Measurements from ENCODE around the gene SDF4. TPM values are rescaled to one million over a fixed set of nuclear protein-coding genes. Genes with fewer than 3 reads are reported as not detected.
A peak's percentile ranks its signal among the peaks of the same experiment; 100 is the strongest.

Gene SDF4
- total RNA-seq, 4 donors from 2014 or later: 51.0 to 94.2 (median 79.4) TPM

GRCh38 chr1:1225913-1226312 lies 5.9 kb downstream of the SDF4 start:
- no peak overlapping the region for H3K27ac ChIP-seq
- H3K27me3 ChIP-seq: no peaks in the 10 kb centered on the region
- intact Hi-C loops (cut with DNase I; ENCODE audit: low total_unique reads) (no loop called here), in situ Hi-C loops (cut with MboI; ENCODE audit: low sequenced_read_pairs in 4 of 4) (no loop called here)
- H3K4me1 ChIP-seq: peaks cover 16 to 27% of the 10 kb centered on the region in 2 donors
- no peak overlapping the region for H3K4me3 ChIP-seq
- no peaks in the 10 kb centered on the region for H3K9me3 ChIP-seq
- no peak for TF ChIP-seq POLR2A (IDR thresholded peaks at IDR 0.05)
- TF ChIP-seq, protein P1, sequence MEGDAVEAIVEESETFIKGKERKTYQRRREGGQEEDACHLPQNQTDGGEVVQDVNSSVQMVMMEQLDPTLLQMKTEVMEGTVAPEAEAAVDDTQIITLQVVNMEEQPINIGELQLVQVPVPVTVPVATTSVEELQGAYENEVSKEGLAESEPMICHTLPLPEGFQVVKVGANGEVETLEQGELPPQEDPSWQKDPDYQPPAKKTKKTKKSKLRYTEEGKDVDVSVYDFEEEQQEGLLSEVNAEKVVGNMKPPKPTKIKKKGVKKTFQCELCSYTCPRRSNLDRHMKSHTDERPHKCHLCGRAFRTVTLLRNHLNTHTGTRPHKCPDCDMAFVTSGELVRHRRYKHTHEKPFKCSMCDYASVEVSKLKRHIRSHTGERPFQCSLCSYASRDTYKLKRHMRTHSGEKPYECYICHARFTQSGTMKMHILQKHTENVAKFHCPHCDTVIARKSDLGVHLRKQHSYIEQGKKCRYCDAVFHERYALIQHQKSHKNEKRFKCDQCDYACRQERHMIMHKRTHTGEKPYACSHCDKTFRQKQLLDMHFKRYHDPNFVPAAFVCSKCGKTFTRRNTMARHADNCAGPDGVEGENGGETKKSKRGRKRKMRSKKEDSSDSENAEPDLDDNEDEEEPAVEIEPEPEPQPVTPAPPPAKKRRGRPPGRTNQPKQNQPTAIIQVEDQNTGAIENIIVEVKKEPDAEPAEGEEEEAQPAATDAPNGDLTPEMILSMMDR (IDR thresholded peaks at IDR 0.05 in 4 of 5, conservative IDR thresholded peaks at IDR 0.05 in 1 of 5): no peak
- peak in 1 of 2 donors; percentile 25 for ATAC-seq
- peaks cover 0 to 52% of the 10 kb centered on the region in 2 donors for H3K36me3 ChIP-seq
- peak in 1 of 2 donors; percentile 41 for DNase-seq

GRCh38 chr1:1225238-1225845 lies 6.5 kb downstream of the SDF4 start:
- intact Hi-C loops (cut with DNase I; ENCODE audit: low total_unique reads) (no loop called here), in situ Hi-C loops (cut with MboI; ENCODE audit: low sequenced_read_pairs in 4 of 4) (no loop called here)
- Histone ChIP-seq H3K27me3 (no peaks in the 10 kb centered on the region), H3K36me3 (peaks cover 0 to 58% of the 10 kb centered on the region in 2 donors), H3K9me3 (no peaks in the 10 kb centered on the region), H3K4me3 (no peak overlapping the region), H3K4me1 (peaks cover 10 to 21% of the 10 kb centered on the region in 2 donors), H3K27ac (no peak overlapping the region)
- TF ChIP-seq, protein P1 (IDR thresholded peaks at IDR 0.05 in 4 of 5, conservative IDR thresholded peaks at IDR 0.05 in 1 of 5): no peak
- TF ChIP-seq POLR2A (IDR thresholded peaks at IDR 0.05): no peak
- DNase-seq (no peak), ATAC-seq (no peak)

- no peak for DNase-seq
- Histone ChIP-seq H3K27ac (no peak overlapping the region), H3K9me3 (no peaks in the 10 kb centered on the region), H3K36me3 (peaks cover 0 to 64% of the 10 kb centered on the region in 2 donors), H3K4me1 (peaks cover 0 to 7% of the 10 kb centered on the region in 2 donors), H3K4me3 (no peak overlapping the region), H3K27me3 (no peaks in the 10 kb centered on the region)
- in situ Hi-C loops (cut with MboI; ENCODE audit: low sequenced_read_pairs in 4 of 4): no loop called here
- TF ChIP-seq, protein P1 (IDR thresholded peaks at IDR 0.05 in 4 of 5, conservative IDR thresholded peaks at IDR 0.05 in 1 of 5): no peak
- TF ChIP-seq POLR2A (IDR thresholded peaks at IDR 0.05): no peak
- ATAC-seq: no peak
- intact Hi-C loops (cut with DNase I; ENCODE audit: low total_unique reads): no loop called here
These were observed 7.9 kb downstream of the SDF4 start for GRCh38 chr1:1223891-1224290.

GRCh38 chr1:1223321-1223720 lies 8.5 kb downstream of the SDF4 start:
- H3K27ac ChIP-seq: no peak overlapping the region
- intact Hi-C loops (cut with DNase I; ENCODE audit: low total_unique reads) (no loop called here), in situ Hi-C loops (cut with MboI; ENCODE audit: low sequenced_read_pairs in 4 of 4) (no loop called here)
- peaks cover 0 to 6% of the 10 kb centered on the region in 2 donors for H3K4me1 ChIP-seq
- H3K27me3 ChIP-seq: no peaks in the 10 kb centered on the region
- no peaks in the 10 kb centered on the region for H3K9me3 ChIP-seq
- DNase-seq (no peak), ATAC-seq (no peak)
- H3K4me3 ChIP-seq: no peak overlapping the region
- H3K36me3 ChIP-seq: peaks cover 0 to 64% of the 10 kb centered on the region in 2 donors
- no peak for TF ChIP-seq POLR2A (IDR thresholded peaks at IDR 0.05)
- TF ChIP-seq, protein P1 (IDR thresholded peaks at IDR 0.05 in 4 of 5, conservative IDR thresholded peaks at IDR 0.05 in 1 of 5): no peak

Measured in gastrocnemius medialis (tissue), 4 donors.